ENCODE results near the gene OR2AE1.
"Not testable (repeated sequence)": the region's sequence is repeated elsewhere in the genome, so short reads cannot be mapped to it uniquely, and the experiment has no call there.

Gene OR2AE1

GRCh38 chr7:99876933-99877332 lies at the start of gene OR2AE1:
TSS of gene OR2AE1 (minus strand) at chr7:99877033. CDS start at chr7:99877033, 0 bp downstream.
- DNase-seq: no peak

- DNase-seq: no peak
Measured at GRCh38 chr7:99926321-99926720, 49.5 kb upstream of the OR2AE1 start.

GRCh38 chr7:99923200-99923599 lies 46.4 kb upstream of the OR2AE1 start:
- DNase-seq: no peak

- no peak for DNase-seq
Measured at GRCh38 chr7:99920149-99920548, 43.3 kb upstream of the OR2AE1 start.

GRCh38 chr7:99919814-99920112 lies 42.9 kb upstream of the OR2AE1 start:
- no peak for DNase-seq

- peak; percentile 54 to 94 (median 86) for DNase-seq
Measured at GRCh38 chr7:99918959-99919813, 42.4 kb upstream of the OR2AE1 start, which contains the start of gene TRIM4. TSS of gene TRIM4 (minus strand) at chr7:99919530. CDS start at chr7:99919401, 129 bp downstream.

GRCh38 chr7:99910976-99911375 lies 34.1 kb upstream of the OR2AE1 start:
- DNase-seq: no peak

GRCh38 chr7:99901581-99901980 lies 24.7 kb upstream of the OR2AE1 start:
- DNase-seq: no peak

GRCh38 chr7:99899830-99900519 lies 23.1 kb upstream of the OR2AE1 start:
- DNase-seq: no peak

- DNase-seq: no peak
Measured at GRCh38 chr7:99898836-99899235, 22.0 kb upstream of the OR2AE1 start.

- DNase-seq: no peak
Measured at GRCh38 chr7:99898023-99898357, 21.2 kb upstream of the OR2AE1 start.

GRCh38 chr7:99897322-99898022 lies 20.6 kb upstream of the OR2AE1 start:
- DNase-seq: no peak

GRCh38 chr7:99894738-99895137 lies 17.9 kb upstream of the OR2AE1 start:
- DNase-seq: no peak

- no peak for DNase-seq
Measured at GRCh38 chr7:99893280-99893679, 16.4 kb upstream of the OR2AE1 start.

GRCh38 chr7:99890348-99890747 lies 13.5 kb upstream of the OR2AE1 start:
- DNase-seq: not testable (repeated sequence)

- DNase-seq: not testable (repeated sequence)
Measured at GRCh38 chr7:99888366-99888765, 11.5 kb upstream of the OR2AE1 start.

GRCh38 chr7:99881370-99881769 lies 4.5 kb upstream of the OR2AE1 start:
- no peak for DNase-seq

- no peak for DNase-seq
Measured at GRCh38 chr7:99876491-99876890, 342 bp downstream of the OR2AE1 start.

- no peak for DNase-seq
Measured at GRCh38 chr7:99868246-99868645, 8.6 kb downstream of the OR2AE1 start.

- not testable (repeated sequence) for DNase-seq
Measured at GRCh38 chr7:99867477-99867876, 9.4 kb downstream of the OR2AE1 start.

- no peak for DNase-seq
Measured at GRCh38 chr7:99863847-99864440, 12.9 kb downstream of the OR2AE1 start.
